Spleen (tissue), 11 donors: ENCODE measurements around the gene ADARB2. TPM values are rescaled to one million over a fixed set of nuclear protein-coding genes. Genes with fewer than 3 reads are reported as not detected.

Source experiments
- DNase-seq: peaks from one replicate; pipeline ENCODE4 v3.0.0-alpha.2; 2020
- H3K27ac ChIP-seq, 8 donors: fragments of 200-600 bp; sonication (generic) in 7 of 8; 1 replicate in 4 of 8; 2 replicates in 4 of 8; pipeline versions ENCODE4 v1.5.0 to v1.8.0; 2016 to 2021; ENCODE audit warnings: inconsistent platforms in 4 of 8, mild to moderate bottlenecking in 4 of 8, moderate library complexity in 1 of 8
- H3K27me3 ChIP-seq, 7 donors: fragments of 200-600 bp; sonication (generic) in 6 of 7; replicated peaks in 1 of 7; 1 replicate in 4 of 7; 2 replicates in 3 of 7; pipeline versions ENCODE4 v1.5.0 to v1.8.0; 2016 to 2021; ENCODE audit warnings: inconsistent platforms in 3 of 7, mild to moderate bottlenecking in 1 of 7
- H3K36me3 ChIP-seq, 6 donors: fragments of 200-600 bp; sonication (generic) in 5 of 6; 1 replicate in 4 of 6; 2 replicates in 2 of 6; pipeline versions ENCODE4 v1.5.0 to v1.8.0; 2016 to 2021; ENCODE audit warnings: inconsistent platforms in 2 of 6
- H3K4me1 ChIP-seq, 6 donors: fragments of 200-600 bp; sonication (generic) in 5 of 6; 1 replicate in 3 of 6; 2 replicates in 3 of 6; pipeline versions ENCODE4 v1.5.0 to v1.8.0; 2016 to 2021; ENCODE audit warnings: inconsistent platforms in 3 of 6
- H3K4me3 ChIP-seq, 8 donors: fragments of 200-600 bp; sonication (generic) in 7 of 8; 1 replicate in 4 of 8; 2 replicates in 4 of 8; pipeline versions ENCODE4 v1.5.0 to v1.8.0; 2016 to 2021; ENCODE audit warnings: inconsistent platforms in 4 of 8, mild to moderate bottlenecking in 4 of 8, moderate library complexity in 2 of 8
- H3K9me3 ChIP-seq, 8 donors: fragments of 200-600 bp; sonication (generic) in 7 of 8; 1 replicate in 4 of 8; 2 replicates in 4 of 8; pipeline versions ENCODE4 v1.5.0 to v1.8.0; 2016 to 2021; ENCODE audit warnings: inconsistent platforms in 4 of 8
- POLR2A ChIP-seq, 3 donors: fragments of 450-650 bp; IDR thresholded peaks; one replicate each; pipeline ENCODE4 v1.5.1; 2017; ENCODE audit warnings: antibody characterized with exemption in 3 of 3, mild to moderate bottlenecking in 1 of 3
- POLR2AphosphoS5 ChIP-seq, 3 donors: sonication (generic); formaldehyde crosslinking; IDR thresholded peaks; one replicate each; pipeline ENCODE4 v1.5.1; 2017; ENCODE audit warnings: antibody characterized with exemption in 3 of 3
- WGBS, 5 donors: extraction: QIAGEN DNeasy Blood & Tissue Kit in 3 of 5; methylation state at CpG; one replicate each; pipeline versions ENCODE4 v1.1.5 to v1.1.7; 2013 to 2018; 5-methylcytosine and 5-hydroxymethylcytosine counted together
- intact Hi-C: fragments of 100-400 bp; cut with DNase I; formaldehyde crosslinking; loops from one replicate; pipeline ENCODE4 v1.15.0; 2023; ENCODE audit warnings: low total_unique reads
- polyA plus RNA-seq, 3 donors: library from polyadenylated mRNA; stranded (reverse); fragments of 200-250 nt; gene quantifications; one replicate each; pipeline ENCODE4 v1.2.1, GENCODE V29; 2013
- total RNA-seq, 7 donors: library from RNA; depleted of rRNA in 3 of 7; stranded (reverse); fragments of >200 nt in 3 of 7; fragmentation: NEBNext Ultra II Directional in 4 of 7; extraction: Animal tissue kit (Norgen Biotek cat#: 25700) in 4 of 7; gene quantifications; one replicate each; pipeline versions ENCODE4 v1.1.0 to v1.2.1, GENCODE V29; 2016 to 2021
- TF ChIP-seq, protein P1 (sequence below), 11 experiments: fragments of 200-600 bp in 7 of 11; fragments of 450-650 bp in 4 of 11; sonication (generic) in 4 of 11; IDR thresholded peaks in 8 of 11; conservative IDR thresholded peaks in 3 of 11; 1 replicate in 7 of 11; 2 replicates in 4 of 11; pipeline versions ENCODE4 v1.4.0 to v1.8.0; 2016 to 2021; ENCODE audit warnings: antibody characterized with exemption in 11 of 11, inconsistent platforms in 4 of 11, mild to moderate bottlenecking in 1 of 11
- donor health status: healthy with polysubstance abuse.
- donor health status: DM: no; HTN: no; CAD: no; lungs with moderate emphysema.
- donor health status: DM: no; HTN: no; CAD: no.
- donor health status: Bipolar disorder and iron deficiency.
- donor health status: healthy.
- donor health status: DM: no; HTN: no; CAD: no.
- donor health status: DM: yes; HTN: yes; CAD: no.

The ADARB2 gene
- total and polyA plus RNA-seq, 10 donors: 0.05 to 8.1 (median 0.96) TPM

DNA sequence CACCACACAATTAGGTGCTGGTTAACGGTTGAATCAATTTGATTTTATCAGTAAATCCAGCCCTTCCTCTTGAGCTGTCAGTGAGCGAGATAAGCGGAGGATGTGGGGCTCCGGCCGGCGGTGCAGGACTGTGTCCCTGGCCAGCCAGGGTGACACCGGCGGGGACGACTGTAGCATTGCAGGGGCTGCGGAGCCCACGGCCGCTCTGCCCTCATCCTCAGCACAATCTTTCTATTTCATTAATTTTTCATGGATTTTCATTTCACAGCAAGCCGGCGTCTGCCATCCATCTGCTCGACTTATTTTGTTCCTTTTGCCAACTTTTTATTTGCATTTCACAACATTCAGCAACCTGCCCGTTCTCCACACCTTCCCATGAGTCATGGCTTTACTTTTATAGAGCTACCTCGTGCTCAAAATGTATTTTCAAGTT lies 4.7 kb downstream of the ADARB2 start:
- H3K36me3 ChIP-seq: no peaks in the 10 kb centered on the region
- H3K4me3 ChIP-seq: no peak overlapping the region
- H3K4me1 ChIP-seq: peaks cover 4 to 22% (median 15%) of the 10 kb centered on the region in 6 donors
- H3K27ac ChIP-seq: no peak overlapping the region
- intact Hi-C loops: no loop called here
- TF ChIP-seq POLR2AphosphoS5 (IDR thresholded peaks at IDR 0.05): no peak
- TF ChIP-seq POLR2A (IDR thresholded peaks at IDR 0.05): no peak
- TF ChIP-seq, protein P1, sequence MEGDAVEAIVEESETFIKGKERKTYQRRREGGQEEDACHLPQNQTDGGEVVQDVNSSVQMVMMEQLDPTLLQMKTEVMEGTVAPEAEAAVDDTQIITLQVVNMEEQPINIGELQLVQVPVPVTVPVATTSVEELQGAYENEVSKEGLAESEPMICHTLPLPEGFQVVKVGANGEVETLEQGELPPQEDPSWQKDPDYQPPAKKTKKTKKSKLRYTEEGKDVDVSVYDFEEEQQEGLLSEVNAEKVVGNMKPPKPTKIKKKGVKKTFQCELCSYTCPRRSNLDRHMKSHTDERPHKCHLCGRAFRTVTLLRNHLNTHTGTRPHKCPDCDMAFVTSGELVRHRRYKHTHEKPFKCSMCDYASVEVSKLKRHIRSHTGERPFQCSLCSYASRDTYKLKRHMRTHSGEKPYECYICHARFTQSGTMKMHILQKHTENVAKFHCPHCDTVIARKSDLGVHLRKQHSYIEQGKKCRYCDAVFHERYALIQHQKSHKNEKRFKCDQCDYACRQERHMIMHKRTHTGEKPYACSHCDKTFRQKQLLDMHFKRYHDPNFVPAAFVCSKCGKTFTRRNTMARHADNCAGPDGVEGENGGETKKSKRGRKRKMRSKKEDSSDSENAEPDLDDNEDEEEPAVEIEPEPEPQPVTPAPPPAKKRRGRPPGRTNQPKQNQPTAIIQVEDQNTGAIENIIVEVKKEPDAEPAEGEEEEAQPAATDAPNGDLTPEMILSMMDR (IDR thresholded peaks at IDR 0.05 in 8 of 11, conservative IDR thresholded peaks at IDR 0.05 in 3 of 11): no peak
- H3K9me3 ChIP-seq: no peaks in the 10 kb centered on the region
- peaks cover 0 to 90% (median 58%) of the 10 kb centered on the region in 7 donors for H3K27me3 ChIP-seq
- 31 to 36% (median 36%) methylated on average over 17 of the region's 17 CpGs for WGBS, 5 donors
- DNase-seq: no peak

DNA sequence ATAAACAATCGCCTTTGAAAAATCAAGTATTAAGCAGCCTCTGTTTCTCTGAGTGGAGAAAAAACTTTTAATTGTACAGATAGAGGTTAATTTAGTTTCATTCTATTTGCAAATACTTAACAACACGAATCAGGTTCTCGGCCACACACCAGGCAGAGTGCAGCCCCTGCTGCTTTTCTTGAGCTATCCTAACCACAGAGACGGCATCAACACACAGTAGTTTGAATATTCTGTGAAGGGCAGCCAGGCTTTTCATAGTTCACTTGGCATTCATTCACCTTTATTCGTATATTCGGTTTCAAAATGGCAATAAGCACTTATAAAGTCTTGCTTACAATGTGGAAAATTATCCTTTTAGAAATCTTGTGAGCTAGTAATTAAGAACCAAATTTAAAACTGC lies 5.7 kb downstream of the ADARB2 start:
- Histone ChIP-seq H3K9me3 (no peaks in the 10 kb centered on the region), H3K4me3 (no peak overlapping the region), H3K4me1 (peaks cover 0 to 12% (median 5%) of the 10 kb centered on the region in 6 donors), H3K27me3 (peaks cover 0 to 90% (median 50%) of the 10 kb centered on the region in 7 donors), H3K36me3 (no peaks in the 10 kb centered on the region), H3K27ac (no peak overlapping the region)
- TF ChIP-seq POLR2A (IDR thresholded peaks at IDR 0.05) (no peak), POLR2AphosphoS5 (IDR thresholded peaks at IDR 0.05) (no peak)
- TF ChIP-seq, protein P1 (IDR thresholded peaks at IDR 0.05 in 8 of 11, conservative IDR thresholded peaks at IDR 0.05 in 3 of 11): no peak
- no peak for DNase-seq
- intact Hi-C loops: no loop called here
- 61 to 72% (median 69%) methylated on average over 6 of the region's 6 CpGs for WGBS, 5 donors

DNA sequence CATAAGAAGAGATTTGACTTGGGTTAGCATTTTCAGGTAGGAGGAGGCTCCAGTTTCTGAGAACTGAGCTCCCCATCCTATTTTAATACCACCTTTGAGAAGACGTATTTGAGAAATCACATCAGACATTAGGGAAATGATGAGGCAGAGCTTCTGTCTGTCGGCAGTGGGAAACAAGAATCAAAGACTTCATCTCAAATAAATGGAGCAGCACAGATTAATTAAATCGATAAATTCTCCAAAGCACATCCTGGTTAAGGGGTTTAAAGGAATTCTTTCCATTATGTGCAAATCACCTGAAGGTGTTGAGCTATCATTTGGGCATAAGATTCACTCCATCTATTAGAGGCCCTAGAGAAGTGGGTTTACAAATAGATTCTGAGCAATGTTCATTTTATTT lies 7.6 kb downstream of the ADARB2 start:
- no peak overlapping the region for H3K27ac ChIP-seq
- H3K36me3 ChIP-seq: no peaks in the 10 kb centered on the region
- WGBS, 5 donors: 75 to 86% (median 79%) methylated on average over 3 of the region's 3 CpGs
- TF ChIP-seq, protein P1 (IDR thresholded peaks at IDR 0.05 in 8 of 11, conservative IDR thresholded peaks at IDR 0.05 in 3 of 11): no peak
- TF ChIP-seq POLR2A (IDR thresholded peaks at IDR 0.05) (no peak), POLR2AphosphoS5 (IDR thresholded peaks at IDR 0.05) (no peak)
- H3K4me1 ChIP-seq: no peaks in the 10 kb centered on the region
- intact Hi-C loops: no loop called here
- H3K27me3 ChIP-seq: peaks cover 0 to 87% (median 32%) of the 10 kb centered on the region in 7 donors
- H3K4me3 ChIP-seq: no peak overlapping the region
- no peak for DNase-seq
- H3K9me3 ChIP-seq: no peaks in the 10 kb centered on the region

DNA sequence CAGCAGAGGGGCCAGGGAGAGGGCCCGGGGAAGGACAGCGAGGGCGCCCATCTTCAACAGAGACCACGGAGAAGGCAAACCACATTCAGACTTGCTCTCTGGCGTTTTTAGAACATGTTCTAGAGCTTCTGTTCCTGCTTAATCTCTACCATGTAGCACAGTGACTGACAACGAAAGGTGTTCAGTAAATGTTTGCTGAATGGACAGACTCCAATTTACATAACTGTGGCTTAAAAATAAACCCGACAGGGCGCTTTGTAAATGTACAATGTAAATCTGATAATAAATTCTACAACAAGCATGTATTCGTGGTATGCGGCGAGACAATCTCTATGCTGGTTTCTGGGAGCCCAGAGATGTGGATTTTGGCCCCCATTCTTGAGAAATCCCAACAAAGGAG lies 10.5 kb downstream of the ADARB2 start:
- H3K9me3 ChIP-seq: no peaks in the 10 kb centered on the region
- H3K36me3 ChIP-seq: no peaks in the 10 kb centered on the region
- no peaks in the 10 kb centered on the region for H3K4me1 ChIP-seq
- H3K27me3 ChIP-seq: peaks cover 0 to 72% (median 8%) of the 10 kb centered on the region in 7 donors
- intact Hi-C loops: no loop called here
- no peak overlapping the region for H3K27ac ChIP-seq
- TF ChIP-seq POLR2AphosphoS5 (IDR thresholded peaks at IDR 0.05): no peak
- TF ChIP-seq, protein P1 (IDR thresholded peaks at IDR 0.05 in 8 of 11, conservative IDR thresholded peaks at IDR 0.05 in 3 of 11): no peak
- no peak for TF ChIP-seq POLR2A (IDR thresholded peaks at IDR 0.05)
- 82 to 92% (median 87%) methylated on average over 11 of the region's 11 CpGs for WGBS, 5 donors
- no peak for DNase-seq
- H3K4me3 ChIP-seq: no peak overlapping the region
